BLaER1 (cell line): ENCODE results near the gene UNC13A.
A peak's percentile ranks its signal among the peaks of the same experiment; 100 is the strongest.

ENCODE experiments used
- H3K27ac ChIP-seq: shearing (Covaris generic); formaldehyde crosslinking; 2 replicates; pipeline ENCODE4 v1.8.1; 2022
- H3K27me3 ChIP-seq: shearing (Covaris generic); formaldehyde crosslinking; 2 replicates; pipeline ENCODE4 v1.8.1; 2022
- H3K36me3 ChIP-seq: shearing (Covaris generic); formaldehyde crosslinking; 2 replicates; pipeline ENCODE4 v1.8.1; 2022
- H3K4me1 ChIP-seq: shearing (Covaris generic); formaldehyde crosslinking; 2 replicates; pipeline ENCODE4 v1.8.1; 2022
- H3K4me2 ChIP-seq: shearing (Covaris generic); formaldehyde crosslinking; 2 replicates; pipeline ENCODE4 v1.8.1; 2022
- H3K4me3 ChIP-seq: shearing (Covaris generic); formaldehyde crosslinking; 2 replicates; pipeline ENCODE4 v1.8.1; 2022
- H3K9ac ChIP-seq: shearing (Covaris generic); formaldehyde crosslinking; 2 replicates; pipeline ENCODE4 v1.8.1; 2022
- H3K9me3 ChIP-seq: shearing (Covaris generic); formaldehyde crosslinking; 2 replicates; pipeline ENCODE4 v1.8.1; 2022
- H4K20me1 ChIP-seq: shearing (Covaris generic); formaldehyde crosslinking; 2 replicates; pipeline ENCODE4 v1.8.1; 2022
- Cebpa-rat ChIP-seq: shearing (Covaris generic); IDR thresholded peaks from 2 replicates; pipeline ENCODE4 v1.8.1; 2022

Gene UNC13A

DNA sequence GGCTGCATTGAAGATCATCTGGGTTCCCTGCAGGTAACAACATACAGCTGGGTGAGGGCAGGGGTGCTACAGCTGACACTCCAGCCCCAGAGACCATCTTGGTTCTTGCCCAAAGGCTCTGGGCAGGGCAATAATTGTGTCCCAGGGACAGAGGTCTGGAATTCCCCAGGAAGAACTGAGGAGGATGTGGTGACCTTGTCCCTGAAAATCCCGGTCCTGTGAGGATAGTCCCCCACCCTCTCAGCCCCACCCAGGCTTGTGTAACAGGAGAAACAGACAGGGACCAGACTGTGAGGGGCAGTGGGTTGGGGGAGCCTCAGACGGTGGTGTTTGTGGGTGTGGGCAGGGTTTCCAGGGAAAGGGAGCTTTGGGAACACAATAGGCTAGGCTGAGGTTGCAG, 69.2 kb downstream of the UNC13A start:
- Histone ChIP-seq H3K27ac (no peak overlapping the region), H3K4me3 (no peak overlapping the region), H4K20me1 (no peaks in the 10 kb centered on the region), H3K9ac (no peak overlapping the region), H3K4me2 (no peak overlapping the region), H3K9me3 (peaks cover 10% of the 10 kb centered on the region), H3K36me3 (no peaks in the 10 kb centered on the region), H3K4me1 (peaks cover 34% of the 10 kb centered on the region), H3K27me3 (no peaks in the 10 kb centered on the region)
- TF ChIP-seq Cebpa-rat: no peak

- H3K9ac ChIP-seq: no peak overlapping the region
- H3K4me2 ChIP-seq: no peak overlapping the region
- H3K36me3 ChIP-seq: no peaks in the 10 kb centered on the region
- H3K27me3 ChIP-seq: no peaks in the 10 kb centered on the region
- no peak for TF ChIP-seq Cebpa-rat
- peaks cover 34% of the 10 kb centered on the region for H3K4me1 ChIP-seq
- H3K9me3 ChIP-seq: peaks cover 10% of the 10 kb centered on the region
- H4K20me1 ChIP-seq: no peaks in the 10 kb centered on the region
- no peak overlapping the region for H3K4me3 ChIP-seq
- H3K27ac ChIP-seq: no peak overlapping the region
Observed at GRCh38 chr19:17618281-17618903, 69.8 kb downstream of the UNC13A start.

DNA sequence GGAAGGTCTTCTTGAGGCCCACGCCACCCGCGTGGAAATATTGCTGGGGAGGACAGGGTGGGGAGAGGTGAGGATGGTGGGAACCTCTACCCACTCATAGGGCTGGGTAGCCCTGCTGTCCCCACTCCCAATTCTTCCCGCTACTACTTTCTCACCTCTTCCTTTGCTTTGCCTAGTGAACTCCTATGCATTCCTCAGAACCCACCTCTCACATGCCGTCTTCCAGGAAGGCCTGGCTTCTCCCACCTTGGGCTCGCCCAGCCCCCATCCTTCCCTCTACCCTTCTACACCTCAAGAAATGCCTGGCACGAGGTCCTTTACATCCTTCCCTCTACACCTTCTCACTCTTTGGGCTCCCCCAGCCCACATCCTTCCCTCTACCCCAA, 70.4 kb downstream of the UNC13A start:
- H3K9ac ChIP-seq: no peak overlapping the region
- H3K27me3 ChIP-seq: no peaks in the 10 kb centered on the region
- no peak for TF ChIP-seq Cebpa-rat
- H3K27ac ChIP-seq: no peak overlapping the region
- H3K4me2 ChIP-seq: no peak overlapping the region
- H3K4me3 ChIP-seq: no peak overlapping the region
- no peaks in the 10 kb centered on the region for H4K20me1 ChIP-seq
- H3K9me3 ChIP-seq: peaks cover 10% of the 10 kb centered on the region
- no peaks in the 10 kb centered on the region for H3K36me3 ChIP-seq
- H3K4me1 ChIP-seq: peaks cover 34% of the 10 kb centered on the region

DNA sequence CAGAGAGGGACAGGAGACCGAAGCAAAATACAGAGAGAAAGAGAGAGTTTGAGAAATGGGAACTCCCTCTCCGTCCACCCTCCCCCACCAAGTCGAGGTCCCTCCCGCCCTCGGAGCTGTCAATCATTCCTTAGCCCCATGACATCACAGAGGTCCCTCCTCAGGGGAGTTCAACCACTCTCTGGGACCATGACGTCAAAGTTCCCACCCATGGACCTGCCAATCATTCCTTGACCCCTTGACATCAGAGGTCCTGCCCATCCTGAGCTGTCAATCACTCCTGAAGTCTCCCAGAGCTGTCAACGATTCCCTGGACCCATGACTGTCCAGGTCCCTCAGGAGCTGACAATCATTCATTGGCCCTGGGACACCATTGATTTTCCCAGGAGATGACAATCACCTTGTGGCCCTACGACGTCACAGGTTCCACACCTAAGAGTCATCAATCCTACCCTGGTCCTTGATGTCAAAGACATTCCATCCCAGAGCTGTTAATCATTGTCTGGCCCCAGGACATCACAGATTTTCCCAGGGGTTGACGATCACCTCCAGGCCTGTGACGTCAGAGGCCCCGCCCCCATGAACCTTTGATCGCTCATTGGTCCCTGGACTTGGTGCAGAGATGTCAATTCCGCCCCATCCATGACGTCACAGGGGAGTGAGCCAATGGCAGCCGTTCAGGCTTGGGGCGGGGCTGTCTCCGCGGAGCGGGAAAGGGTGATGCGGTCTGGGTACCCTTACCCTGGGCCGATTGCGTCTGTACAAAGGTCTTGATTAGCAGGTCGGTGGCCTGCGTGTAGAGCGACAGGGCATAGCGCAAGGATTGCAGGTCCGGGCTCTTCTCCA, 71.0 kb downstream of the UNC13A start:
- peak overlapping the region; percentile 98 for H3K4me2 ChIP-seq
- H3K9ac ChIP-seq: peak overlapping the region; percentile 77
- H3K9me3 ChIP-seq: peaks cover 8% of the 10 kb centered on the region
- TF ChIP-seq Cebpa-rat: no peak
- peaks cover 34% of the 10 kb centered on the region for H3K4me1 ChIP-seq
- H3K36me3 ChIP-seq: no peaks in the 10 kb centered on the region
- H4K20me1 ChIP-seq: no peaks in the 10 kb centered on the region
- peak overlapping the region; percentile 86 for H3K27ac ChIP-seq
- H3K4me3 ChIP-seq: peak overlapping the region; percentile 59
- H3K27me3 ChIP-seq: no peaks in the 10 kb centered on the region

DNA sequence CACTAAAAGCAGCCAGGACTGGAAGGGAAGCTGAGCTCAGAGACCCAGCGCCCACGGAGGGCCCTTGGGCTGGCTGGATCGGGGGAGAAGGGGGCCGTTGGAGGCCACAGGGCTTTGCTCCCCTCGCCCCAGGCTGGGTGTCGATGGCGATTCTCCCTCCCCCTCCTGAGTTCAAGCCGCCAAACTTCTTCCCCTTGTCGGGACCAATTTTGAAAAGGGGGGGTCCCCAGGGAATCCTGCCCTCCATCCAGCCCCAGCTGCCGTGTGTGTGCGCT, 71.5 kb downstream of the UNC13A start:
- Histone ChIP-seq H3K4me1 (peaks cover 34% of the 10 kb centered on the region), H3K27me3 (no peaks in the 10 kb centered on the region), H4K20me1 (no peaks in the 10 kb centered on the region), H3K9me3 (peaks cover 2% of the 10 kb centered on the region), H3K4me3 (peak overlapping the region; percentile 59), H3K9ac (peak overlapping the region; percentile 77), H3K36me3 (no peaks in the 10 kb centered on the region), H3K27ac (peak overlapping the region; percentile 86), H3K4me2 (peak overlapping the region; percentile 98)
- no peak for TF ChIP-seq Cebpa-rat

- Histone ChIP-seq H4K20me1 (no peaks in the 10 kb centered on the region), H3K4me2 (peak overlapping the region; percentile 98), H3K4me3 (peak overlapping the region; percentile 59), H3K36me3 (no peaks in the 10 kb centered on the region), H3K9ac (peak overlapping the region; percentile 77), H3K4me1 (peaks cover 34% of the 10 kb centered on the region), H3K9me3 (no peaks in the 10 kb centered on the region), H3K27ac (peak overlapping the region; percentile 86), H3K27me3 (no peaks in the 10 kb centered on the region)
- no peak for TF ChIP-seq Cebpa-rat
Observed at GRCh38 chr19:17615889-17616685, 72.1 kb downstream of the UNC13A start.

GRCh38 chr19:17614476-17614875, 73.7 kb downstream of the UNC13A start:
- Histone ChIP-seq H3K9me3 (no peaks in the 10 kb centered on the region), H3K27me3 (no peaks in the 10 kb centered on the region), H3K36me3 (no peaks in the 10 kb centered on the region), H3K9ac (no peak overlapping the region), H4K20me1 (no peaks in the 10 kb centered on the region), H3K4me2 (no peak overlapping the region), H3K4me3 (no peak overlapping the region), H3K27ac (no peak overlapping the region), H3K4me1 (peaks cover 34% of the 10 kb centered on the region)
- no peak for TF ChIP-seq Cebpa-rat

DNA sequence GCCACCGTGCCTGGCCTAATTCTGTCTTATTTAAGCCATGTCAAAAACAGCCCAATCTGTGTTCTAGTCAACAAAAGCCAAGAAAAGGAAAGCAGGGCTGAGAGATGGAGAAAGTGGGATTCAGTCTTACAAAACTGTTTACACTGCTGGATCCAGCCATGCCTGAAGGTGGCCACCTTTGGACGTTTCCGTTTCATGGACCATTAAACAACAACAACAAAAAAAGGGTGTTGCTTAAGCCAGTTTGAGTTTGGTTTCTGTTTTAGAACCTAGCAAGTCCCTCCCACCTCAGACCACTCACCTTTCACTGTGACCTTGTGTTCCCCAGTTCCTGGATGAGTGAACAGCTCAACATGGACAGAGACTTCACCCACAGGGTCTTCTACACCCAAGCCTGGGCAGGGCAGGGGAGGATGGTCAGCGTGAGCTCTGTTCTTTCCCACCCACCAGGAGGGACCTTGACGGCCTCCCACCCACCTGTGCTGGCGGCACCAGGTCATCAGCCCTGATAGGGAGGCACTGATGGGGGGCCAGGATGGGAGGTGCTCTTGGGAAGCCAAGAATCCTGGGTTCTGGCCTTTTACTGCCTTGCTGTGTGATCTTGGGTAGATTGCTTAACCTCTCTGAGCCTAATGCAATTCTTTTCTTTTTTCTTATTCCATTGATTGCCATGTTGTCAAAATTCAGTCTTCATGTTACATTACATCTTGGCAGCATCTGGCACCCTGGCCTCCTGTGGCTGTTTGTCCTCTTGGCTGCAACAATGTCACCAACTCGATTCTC, 76.5 kb downstream of the UNC13A start:
- Histone ChIP-seq H3K4me3 (no peak overlapping the region), H3K9me3 (no peaks in the 10 kb centered on the region), H3K4me1 (peaks cover 33% of the 10 kb centered on the region), H3K9ac (no peak overlapping the region), H3K36me3 (no peaks in the 10 kb centered on the region), H3K4me2 (peak overlapping the region; percentile 13; the same call in 1 of the 2 replicates), H3K27me3 (no peaks in the 10 kb centered on the region), H4K20me1 (no peaks in the 10 kb centered on the region), H3K27ac (no peak overlapping the region; the same call in 1 of the 2 replicates)
- no peak for TF ChIP-seq Cebpa-rat

- Histone ChIP-seq H4K20me1 (no peaks in the 10 kb centered on the region), H3K4me3 (no peak overlapping the region), H3K27ac (no peak overlapping the region), H3K27me3 (no peaks in the 10 kb centered on the region), H3K36me3 (no peaks in the 10 kb centered on the region), H3K9ac (no peak overlapping the region), H3K9me3 (no peaks in the 10 kb centered on the region), H3K4me1 (peaks cover 24% of the 10 kb centered on the region), H3K4me2 (no peak overlapping the region)
- no peak for TF ChIP-seq Cebpa-rat
Observed at GRCh38 chr19:17610384-17610783, 77.8 kb downstream of the UNC13A start.
